Measurements from ENCODE around the gene CDK3. TPM values are rescaled to one million over a fixed set of nuclear protein-coding genes. Genes with fewer than 3 reads are reported as not detected.

The CDK3 gene
- total and polyA plus RNA-seq, 3 donors from 2014 or later = 15.0 to 17.1 (median 16.9) TPM

- TF ChIP-seq CTCF (IDR thresholded peaks at IDR 0.05) (no peak), POLR2A (IDR thresholded peaks at IDR 0.05) (no peak)
- intact Hi-C loops (cut with DNase I; ENCODE audit: low total_unique reads) = no loop called here
- no peaks in the 10 kb centered on the region for H3K27me3 ChIP-seq
- DNase-seq = no peak
- no peaks in the 10 kb centered on the region for H3K9me3 ChIP-seq
- no peak overlapping the region for H3K4me3 ChIP-seq
- no peaks in the 10 kb centered on the region for H3K36me3 ChIP-seq (ENCODE audit: low read depth, missing control alignments)
- peaks cover 3% of the 10 kb centered on the region for H3K4me1 ChIP-seq
- WGBS, 2 donors = 87% methylated on average over 8 to 11 of the region's 11 CpGs
- no peak overlapping the region for H3K27ac ChIP-seq
Measured at GRCh38 chr17:76018340-76018680, 17.7 kb downstream of the CDK3 start.

GRCh38 chr17:76018801-76019200 is 18.1 kb downstream of the CDK3 start:
- no peaks in the 10 kb centered on the region for H3K36me3 ChIP-seq (ENCODE audit: low read depth, missing control alignments)
- WGBS, 2 donors = 90% methylated on average over 13 of the region's 13 CpGs
- H3K27ac ChIP-seq = no peak overlapping the region
- no peak overlapping the region for H3K4me3 ChIP-seq
- H3K27me3 ChIP-seq = no peaks in the 10 kb centered on the region
- intact Hi-C loops (cut with DNase I; ENCODE audit: low total_unique reads) = no loop called here
- H3K4me1 ChIP-seq = peaks cover 3% of the 10 kb centered on the region
- H3K9me3 ChIP-seq = no peaks in the 10 kb centered on the region
- no peak for DNase-seq
- TF ChIP-seq POLR2A (IDR thresholded peaks at IDR 0.05) = no peak
- no peak for TF ChIP-seq CTCF (IDR thresholded peaks at IDR 0.05)

GRCh38 chr17:76019833-76020467 is 19.3 kb downstream of the CDK3 start:
- no peaks in the 10 kb centered on the region for H3K9me3 ChIP-seq
- no peak for DNase-seq
- H3K27me3 ChIP-seq = no peaks in the 10 kb centered on the region
- TF ChIP-seq POLR2A (IDR thresholded peaks at IDR 0.05) (no peak), CTCF (IDR thresholded peaks at IDR 0.05) (no peak)
- intact Hi-C loops (cut with DNase I; ENCODE audit: low total_unique reads) = no loop called here
- H3K27ac ChIP-seq = no peak overlapping the region
- H3K4me1 ChIP-seq = no peaks in the 10 kb centered on the region
- no peaks in the 10 kb centered on the region for H3K36me3 ChIP-seq (ENCODE audit: low read depth, missing control alignments)
- 93 to 94% methylated on average over 6 of the region's 6 CpGs for WGBS, 2 donors
- H3K4me3 ChIP-seq = no peak overlapping the region

- no peak for DNase-seq
- H3K4me1 ChIP-seq = no peaks in the 10 kb centered on the region
- 30 to 66% methylated on average over 16 to 17 of the region's 24 CpGs for WGBS, 2 donors
- H3K4me3 ChIP-seq = peak overlapping the region in 1 of 2 donors; percentile 27
- H3K36me3 ChIP-seq (ENCODE audit: low read depth, missing control alignments) = no peaks in the 10 kb centered on the region
- no peaks in the 10 kb centered on the region for H3K9me3 ChIP-seq
- H3K27me3 ChIP-seq = no peaks in the 10 kb centered on the region
- TF ChIP-seq POLR2A (IDR thresholded peaks at IDR 0.05) (no peak), CTCF (IDR thresholded peaks at IDR 0.05) (no peak)
- intact Hi-C loops (cut with DNase I; ENCODE audit: low total_unique reads) = no loop called here
- no peak overlapping the region for H3K27ac ChIP-seq
Measured at GRCh38 chr17:76022285-76022684, 21.6 kb downstream of the CDK3 start.
